HG02970 (cell line): ENCODE data around the gene SLC26A1.
"Not testable (repeated sequence)": the region's sequence is repeated elsewhere in the genome, so short reads cannot be mapped to it uniquely, and the experiment has no call there.

ENCODE experiments used
- ATAC-seq: cut with Tn5 transposase; IDR thresholded peaks from one replicate; pipeline ENCODE4 v1.9.1; 2021; ENCODE audit warnings: mild to moderate bottlenecking, moderate library complexity, moderate number of reproducible peaks; ENCODE audit not compliant: unreplicated experiment, low FRiP score

SLC26A1 gene

GRCh38 chr4:986879-987623 is 6.2 kb downstream of the SLC26A1 start, which contains the start of gene IDUA:
Gene IDUA (plus strand): TSS chr4:987044. CDS start chr4:987085, 41 bp downstream.
- no peak for ATAC-seq

GRCh38 chr4:986428-986878 is 6.8 kb downstream of the SLC26A1 start:
- ATAC-seq, result no peak

- no peak for ATAC-seq
Observed at GRCh38 chr4:985123-985830, 7.9 kb downstream of the SLC26A1 start.

GRCh38 chr4:984336-985054 is 8.7 kb downstream of the SLC26A1 start:
- ATAC-seq, result no peak

GRCh38 chr4:982814-983213 is 10.4 kb downstream of the SLC26A1 start:
- ATAC-seq, result no peak

GRCh38 chr4:982291-982690 is 10.9 kb downstream of the SLC26A1 start:
- ATAC-seq, result no peak

GRCh38 chr4:978957-979701 is 14.1 kb downstream of the SLC26A1 start:
- no peak for ATAC-seq

GRCh38 chr4:976016-976415 is 17.2 kb downstream of the SLC26A1 start:
- ATAC-seq, result not testable (repeated sequence)

- no peak for ATAC-seq
Observed at GRCh38 chr4:974668-975067, 18.5 kb downstream of the SLC26A1 start.

- ATAC-seq, result peak; percentile 74
Observed at GRCh38 chr4:973431-974397, 19.5 kb downstream of the SLC26A1 start, which contains the start of gene DGKQ. Gene DGKQ (minus strand): TSS chr4:973569. CDS start chr4:973482, 87 bp downstream.

GRCh38 chr4:972651-973424 is 20.4 kb downstream of the SLC26A1 start:
- peak; percentile 38 for ATAC-seq

GRCh38 chr4:971666-972500 is 21.3 kb downstream of the SLC26A1 start:
- no peak for ATAC-seq

GRCh38 chr4:970854-971520 is 22.2 kb downstream of the SLC26A1 start:
- ATAC-seq, result no peak

- no peak for ATAC-seq
Observed at GRCh38 chr4:970046-970745, 23.0 kb downstream of the SLC26A1 start.

GRCh38 chr4:968621-969394 is 24.4 kb downstream of the SLC26A1 start:
- no peak for ATAC-seq

- no peak for ATAC-seq
Observed at GRCh38 chr4:968221-968620, 25.0 kb downstream of the SLC26A1 start.
